NK-92 treated with Interleukin-12 subunit alpha and Interleukin-12 subunit beta, amount 100 ng/mL, for 24 hours (cell line): ENCODE data around the gene EXOSC7.
A peak's percentile ranks its signal among the peaks of the same experiment; 100 is the strongest.
"Not testable (repeated sequence)": the region's sequence is repeated elsewhere in the genome, so short reads cannot be mapped to it uniquely, and the experiment has no call there.

Source experiments
- DNase-seq: peaks from one replicate; lab custom pipeline; 2025; lab: John Stamatoyannopoulos, UW

The EXOSC7 gene

GRCh38 chr3:44976002-44976815, at the start of gene EXOSC7, which contains the start of gene ZDHHC3:
EXOSC7 (plus strand) TSS chr3:44976244; CDS start chr3:44976278, 34 bp downstream.
ZDHHC3 (minus strand) TSS chr3:44976174; CDS start chr3:44959436, 16,738 bp downstream.
- DNase-seq: peak; percentile 73

- no peak for DNase-seq
These were observed 49.1 kb upstream of the EXOSC7 start for GRCh38 chr3:44926921-44927320.

GRCh38 chr3:44927371-44927770, 48.7 kb upstream of the EXOSC7 start:
- no peak for DNase-seq

GRCh38 chr3:44929782-44930181, 46.3 kb upstream of the EXOSC7 start:
- no peak for DNase-seq

- DNase-seq: no peak
These were observed 45.1 kb upstream of the EXOSC7 start for GRCh38 chr3:44930911-44931310.

- DNase-seq: no peak
These were observed 44.3 kb upstream of the EXOSC7 start for GRCh38 chr3:44931791-44932190.

- no peak for DNase-seq
These were observed 43.8 kb upstream of the EXOSC7 start for GRCh38 chr3:44932271-44932670.

- DNase-seq: no peak
These were observed 42.8 kb upstream of the EXOSC7 start for GRCh38 chr3:44932986-44933944.

- DNase-seq: no peak
These were observed 36.4 kb upstream of the EXOSC7 start for GRCh38 chr3:44939581-44940036.

- no peak for DNase-seq
These were observed 33.7 kb upstream of the EXOSC7 start for GRCh38 chr3:44942202-44942921.

- DNase-seq: no peak
These were observed 27.8 kb upstream of the EXOSC7 start for GRCh38 chr3:44948239-44948638.

GRCh38 chr3:44949770-44950169, 26.3 kb upstream of the EXOSC7 start:
- not testable (repeated sequence) for DNase-seq

- no peak for DNase-seq
These were observed 25.7 kb upstream of the EXOSC7 start for GRCh38 chr3:44950275-44950734.

GRCh38 chr3:44952689-44953088, 23.4 kb upstream of the EXOSC7 start:
- no peak for DNase-seq

- DNase-seq: no peak
These were observed 21.7 kb upstream of the EXOSC7 start for GRCh38 chr3:44954304-44954703.

GRCh38 chr3:44954962-44955361, 21.1 kb upstream of the EXOSC7 start:
- no peak for DNase-seq

- no peak for DNase-seq
These were observed 20.1 kb upstream of the EXOSC7 start for GRCh38 chr3:44955917-44956316.

- DNase-seq: no peak
These were observed 18.1 kb upstream of the EXOSC7 start for GRCh38 chr3:44957986-44958385.

GRCh38 chr3:44958386-44958785, 17.7 kb upstream of the EXOSC7 start:
- DNase-seq: no peak

- DNase-seq: peak; percentile 17
These were observed 15.5 kb upstream of the EXOSC7 start for GRCh38 chr3:44960387-44961026.

GRCh38 chr3:44961888-44962287, 14.2 kb upstream of the EXOSC7 start:
- DNase-seq: no peak
